Germinal center (tissue), 1 donor: Measurements from ENCODE around the gene DLG4.

Experiments used
- DNase-seq: peaks from one replicate; pipeline ENCODE4 v3.0.0; 2012; ENCODE audit warnings: mixed read lengths, low spot score

DLG4 gene

DNA sequence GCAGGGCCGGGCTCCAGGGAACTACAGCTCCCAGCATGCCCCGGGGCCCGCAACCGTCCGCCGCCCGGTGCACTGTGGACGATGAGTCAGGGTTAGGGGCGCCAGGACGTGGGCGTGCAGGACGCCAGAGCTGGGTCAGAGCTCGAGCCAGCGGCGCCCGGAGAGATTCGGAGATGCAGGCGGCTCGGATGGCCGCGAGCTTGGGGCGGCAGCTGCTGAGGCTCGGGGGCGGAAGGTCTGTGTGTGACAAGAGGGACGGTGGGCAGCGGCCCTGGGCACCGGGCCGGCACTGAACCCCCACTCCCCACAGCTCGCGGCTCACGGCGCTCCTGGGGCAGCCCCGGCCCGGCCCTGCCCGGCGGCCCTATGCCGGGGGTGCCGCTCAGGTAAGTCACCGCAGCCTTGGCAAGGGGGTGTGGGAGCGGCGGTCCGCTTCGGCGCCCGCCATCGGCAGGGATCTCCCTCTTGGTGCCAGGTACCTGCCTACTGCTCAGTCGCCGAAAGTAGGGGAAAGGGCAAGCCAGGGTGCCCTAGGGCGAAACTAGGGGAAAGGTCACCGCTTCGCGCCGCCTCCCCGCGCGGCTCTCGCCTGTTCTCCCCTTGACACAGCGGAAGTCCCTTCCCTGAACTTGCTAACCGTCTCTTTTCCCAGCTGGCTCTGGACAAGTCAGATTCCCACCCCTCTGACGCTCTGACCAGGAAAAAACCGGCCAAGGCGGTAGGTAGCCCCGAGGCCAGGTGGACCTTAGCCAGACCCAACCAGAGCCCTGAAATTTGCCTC is at the start of gene DLG4, which contains the start of gene ACADVL:
DLG4 (minus strand) TSS at position 25 of the 781 bp plus-strand sequence.
ACADVL (plus strand) TSS at position 127 of the 781 bp plus-strand sequence; CDS start at position 174, 47 bp downstream.
- DNase-seq = peak; percentile 73

DNA sequence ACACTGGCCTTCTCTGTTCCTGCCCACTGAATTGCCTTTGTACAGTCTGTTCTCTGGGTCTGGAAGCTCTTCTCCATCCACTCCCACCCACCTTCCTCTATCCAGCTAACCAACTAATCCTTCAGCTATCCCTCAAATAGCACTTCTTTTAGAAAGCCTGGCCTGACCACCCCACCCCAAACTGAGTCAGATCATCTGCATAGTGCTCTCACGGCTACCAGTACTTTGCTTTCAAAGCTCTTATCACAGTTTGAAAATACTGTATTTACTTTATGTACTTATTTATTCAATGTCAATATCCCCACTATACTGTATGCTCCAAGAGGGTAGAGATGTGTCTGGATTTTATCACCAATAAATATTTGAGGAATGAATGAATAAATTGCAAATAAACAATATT is 47.1 kb upstream of the DLG4 start:
- DNase-seq = no peak

DNA sequence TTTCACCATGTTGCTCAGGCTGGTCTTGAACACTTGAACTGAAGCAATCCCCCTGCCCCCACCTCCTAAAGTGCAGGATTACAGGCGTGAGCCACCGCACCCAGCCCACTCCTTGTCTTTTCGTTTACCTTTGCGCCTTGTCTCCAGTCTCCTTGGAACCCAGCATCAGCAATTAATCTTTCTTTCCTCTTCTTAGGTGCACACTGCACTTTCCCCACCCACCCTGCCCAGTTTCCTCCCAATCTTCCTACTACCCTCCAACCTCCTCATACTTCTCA is 44.1 kb upstream of the DLG4 start:
- no peak for DNase-seq

DNA sequence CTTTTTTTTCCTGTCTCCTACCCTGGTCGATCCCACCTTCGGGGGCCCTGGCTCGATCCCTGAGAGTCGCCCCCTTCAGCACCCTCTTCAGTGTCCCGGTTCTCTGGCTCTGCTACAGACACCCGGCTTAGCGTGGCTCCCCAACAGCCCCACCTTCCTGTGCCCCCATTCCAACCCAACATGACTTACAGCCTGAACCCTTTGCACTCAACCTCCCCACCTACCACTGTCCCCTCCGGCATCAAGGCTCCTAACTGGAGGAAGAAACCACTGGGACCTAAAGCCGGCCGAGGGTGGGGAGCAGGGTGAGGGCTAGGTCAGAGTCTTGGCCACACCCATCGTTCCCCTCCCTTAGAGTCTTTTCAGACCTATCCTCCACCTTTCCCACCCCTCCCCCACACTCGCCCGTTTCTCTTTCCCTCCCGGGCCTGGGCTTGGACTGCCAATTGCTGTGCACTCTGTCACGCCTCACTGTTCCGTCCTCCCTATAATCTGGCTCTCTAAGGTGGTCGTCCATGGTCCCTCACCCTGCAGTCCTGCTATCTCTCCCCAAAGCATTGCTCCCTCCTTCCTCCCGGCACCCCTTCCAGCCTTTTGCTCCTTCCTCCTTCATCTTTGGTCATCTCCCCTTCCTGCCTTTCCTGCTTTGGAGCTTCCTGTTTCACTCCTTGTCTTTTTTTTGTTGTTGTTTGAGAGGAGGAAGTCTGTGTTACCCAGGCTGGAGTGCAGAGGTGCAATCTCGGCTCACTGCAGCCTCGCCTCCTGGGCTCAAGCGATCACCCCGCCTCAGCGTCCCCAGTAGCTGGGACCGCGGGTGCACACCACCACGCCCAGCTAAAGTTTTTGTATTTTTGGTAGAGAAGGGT is 43.5 kb upstream of the DLG4 start:
- peak; percentile 18 for DNase-seq

DNA sequence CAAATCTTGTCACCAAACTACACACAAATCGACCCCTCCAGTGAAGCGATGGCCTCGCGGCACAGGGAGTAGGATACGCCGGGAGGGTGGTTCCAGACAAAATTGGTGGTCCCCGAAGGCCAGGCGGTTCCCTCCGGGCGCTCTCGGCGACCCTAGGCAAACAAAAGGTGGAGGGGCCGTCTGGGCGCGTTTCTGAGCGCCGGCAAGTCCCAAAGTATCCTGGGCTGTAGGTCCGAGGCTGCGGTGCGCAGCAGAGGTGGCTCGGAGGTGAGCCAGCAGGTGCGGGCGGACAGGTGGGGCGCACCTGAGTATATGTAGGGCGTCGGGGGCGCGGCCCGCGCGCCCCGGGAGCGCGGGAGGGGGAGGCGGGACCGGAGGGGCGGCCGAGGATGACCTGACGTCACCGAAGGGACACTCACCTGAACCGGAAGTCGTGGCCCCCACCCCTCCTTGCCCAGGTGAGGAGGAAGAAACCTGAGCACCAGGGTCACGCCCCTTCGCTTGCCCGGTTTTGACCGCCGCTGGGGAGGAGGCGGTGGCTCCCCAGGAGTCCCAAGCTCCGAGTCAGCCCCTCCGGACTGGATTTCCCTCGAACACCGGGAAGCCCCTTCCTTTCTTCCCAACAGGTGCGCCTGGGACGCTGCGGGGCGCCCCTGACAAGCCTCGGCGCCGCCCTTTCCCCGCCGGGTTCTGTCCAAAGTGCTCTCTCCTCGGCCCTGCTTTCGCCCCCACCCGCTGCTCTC is 42.7 kb upstream of the DLG4 start, which contains the start of gene CLDN7:
CLDN7 (minus strand) TSS at position 287 of the 743 bp plus-strand sequence. CDS start 435 bp downstream, outside the sequence.
- DNase-seq = no peak

DNA sequence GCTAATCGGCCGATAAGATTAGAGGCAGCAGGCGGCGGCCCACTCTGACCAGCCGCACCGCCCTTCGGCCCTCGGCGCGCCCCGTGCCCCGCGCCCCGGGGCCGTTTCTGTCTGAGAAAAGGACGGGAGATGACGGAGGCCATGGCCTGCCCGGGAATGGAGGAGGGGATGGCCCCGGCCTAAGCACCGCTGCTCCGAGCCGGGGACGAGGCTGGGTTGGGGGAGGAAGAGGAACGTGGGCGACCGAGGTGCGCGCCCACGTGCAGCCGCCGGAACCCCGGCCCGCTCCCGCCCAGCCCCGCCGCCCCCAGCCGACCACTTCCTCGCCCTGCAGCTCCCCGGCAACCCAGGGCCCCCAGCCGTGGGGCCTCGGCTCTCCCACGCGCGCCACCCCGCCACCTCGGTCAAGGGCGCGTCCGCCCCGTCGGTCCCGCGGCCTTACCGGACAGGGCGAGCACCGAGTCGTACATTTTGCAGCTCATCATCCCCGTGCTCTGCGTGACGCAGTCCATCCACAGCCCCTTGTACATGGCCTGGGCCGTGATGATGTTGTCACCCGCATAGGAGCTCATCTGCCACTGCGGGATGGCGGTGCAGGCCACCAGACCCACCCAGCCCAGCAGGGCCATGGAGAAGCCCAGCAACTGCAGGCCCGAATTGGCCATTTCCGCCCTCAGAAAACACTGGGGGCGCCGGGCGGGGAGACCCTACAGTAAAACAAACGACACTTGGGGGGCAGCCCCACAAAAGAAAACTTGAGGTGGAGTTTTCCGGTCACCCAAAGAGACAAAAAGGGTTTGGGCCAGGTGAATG is 41.9 kb upstream of the DLG4 start:
- DNase-seq = peak; percentile 36

DNA sequence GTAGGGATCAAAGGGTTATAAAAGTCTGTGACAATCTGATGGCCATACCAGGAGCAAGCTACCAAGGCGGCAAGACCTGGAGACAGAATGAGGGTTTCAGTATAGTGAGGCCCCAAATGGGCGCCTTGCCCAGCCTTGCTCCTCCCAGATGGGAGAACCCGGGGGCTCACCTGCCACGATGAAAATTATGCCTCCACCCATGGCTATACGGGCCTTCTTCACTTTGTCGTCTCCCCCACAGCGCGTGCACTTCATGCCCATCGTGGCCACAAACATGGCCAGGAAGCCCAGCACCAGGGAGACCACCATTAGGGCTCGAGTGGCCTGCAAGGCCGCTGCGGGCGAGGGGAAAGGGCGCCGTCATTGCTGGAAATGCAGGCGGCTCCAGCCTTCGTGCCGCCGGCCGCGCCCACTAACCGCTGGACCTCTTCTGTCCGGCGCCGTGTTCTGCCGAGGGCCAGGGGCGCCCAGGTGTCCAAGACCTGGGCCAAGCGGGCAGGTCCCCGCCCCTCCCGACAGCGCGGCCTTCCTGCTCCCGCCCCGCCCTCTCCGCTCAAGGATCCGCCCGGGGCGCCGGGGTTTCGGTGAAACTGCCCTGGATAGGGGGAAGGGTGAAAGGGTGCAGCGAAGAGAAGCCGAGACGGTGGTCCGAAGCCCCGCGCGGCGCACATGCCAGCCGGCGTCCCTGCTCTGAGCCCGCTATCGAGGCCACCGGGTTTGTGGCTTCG is 41.2 kb upstream of the DLG4 start:
- no peak for DNase-seq

DNA sequence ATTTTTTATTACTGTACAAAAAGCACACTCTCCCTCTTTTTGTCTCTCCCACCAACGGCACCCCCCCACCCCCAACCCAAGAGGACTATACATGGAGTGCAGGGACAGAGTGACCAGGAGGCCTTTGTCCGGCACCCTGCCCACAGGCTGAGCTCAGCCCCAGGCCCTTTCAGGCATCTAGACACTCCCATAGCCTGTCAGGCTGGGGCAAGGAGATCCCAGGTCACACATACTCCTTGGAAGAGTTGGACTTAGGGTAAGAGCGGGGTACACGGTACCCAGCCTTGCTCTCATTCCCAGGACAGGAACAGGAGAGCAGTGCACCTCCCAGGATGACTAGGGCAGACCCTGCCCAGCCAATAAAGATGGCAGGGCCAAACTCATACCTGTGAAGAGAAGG is 40.5 kb upstream of the DLG4 start:
- DNase-seq = no peak

DNA sequence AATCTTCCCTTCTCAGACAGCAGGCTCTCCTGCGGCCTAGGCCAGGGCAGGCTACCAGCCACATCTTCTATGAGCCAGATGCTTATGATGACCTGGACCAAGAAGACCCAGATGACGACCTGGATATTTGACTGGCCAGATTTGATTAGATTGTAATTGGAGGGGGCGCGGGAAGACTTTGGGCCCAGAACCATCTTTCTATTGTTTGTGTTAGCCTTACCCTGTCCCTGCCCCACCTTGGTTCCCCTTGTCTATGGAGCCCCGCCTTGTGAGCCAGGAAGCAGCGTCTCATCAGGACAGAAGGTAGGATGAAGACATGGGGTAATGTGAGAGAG is 39.9 kb upstream of the DLG4 start:
- DNase-seq = no peak

DNA sequence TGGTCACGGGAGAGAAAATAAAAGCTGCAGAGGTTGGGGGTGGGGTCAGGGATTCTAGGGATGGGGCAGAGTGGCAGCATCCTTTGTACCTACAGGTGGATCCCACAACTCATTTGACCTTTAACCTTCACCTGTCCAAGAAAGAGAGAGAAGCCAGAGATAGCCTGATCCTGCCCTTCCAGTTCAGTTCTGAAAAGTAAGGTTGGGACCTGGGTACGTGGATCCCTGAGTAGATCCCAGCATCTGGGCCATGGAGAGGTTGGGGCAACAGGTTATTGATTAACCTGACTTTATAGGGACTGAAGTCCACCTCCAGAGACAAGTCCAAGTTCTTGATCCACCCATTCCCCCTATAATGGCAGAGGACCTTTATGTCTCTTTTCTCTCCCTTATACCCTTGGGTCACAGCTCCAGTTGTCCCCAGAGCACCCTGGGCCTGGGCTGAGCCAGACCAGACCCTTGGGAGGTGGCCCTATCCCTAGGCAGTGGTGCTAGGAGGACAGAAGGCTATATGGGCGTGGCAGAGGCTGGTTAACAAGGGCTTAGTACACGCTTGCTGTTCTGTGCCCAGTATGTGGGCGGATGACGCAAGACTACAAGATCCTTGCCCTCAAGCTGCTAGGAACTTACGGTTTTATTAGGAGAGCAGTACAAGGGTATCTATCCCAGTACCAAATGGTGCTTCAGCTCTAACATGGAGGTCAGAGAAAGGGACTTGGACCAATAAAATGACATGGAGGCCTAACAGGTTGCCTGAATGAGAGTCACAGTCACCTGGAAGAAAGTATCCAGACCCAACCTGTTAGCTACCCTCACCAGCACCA is 39.3 kb upstream of the DLG4 start:
- no peak for DNase-seq

DNA sequence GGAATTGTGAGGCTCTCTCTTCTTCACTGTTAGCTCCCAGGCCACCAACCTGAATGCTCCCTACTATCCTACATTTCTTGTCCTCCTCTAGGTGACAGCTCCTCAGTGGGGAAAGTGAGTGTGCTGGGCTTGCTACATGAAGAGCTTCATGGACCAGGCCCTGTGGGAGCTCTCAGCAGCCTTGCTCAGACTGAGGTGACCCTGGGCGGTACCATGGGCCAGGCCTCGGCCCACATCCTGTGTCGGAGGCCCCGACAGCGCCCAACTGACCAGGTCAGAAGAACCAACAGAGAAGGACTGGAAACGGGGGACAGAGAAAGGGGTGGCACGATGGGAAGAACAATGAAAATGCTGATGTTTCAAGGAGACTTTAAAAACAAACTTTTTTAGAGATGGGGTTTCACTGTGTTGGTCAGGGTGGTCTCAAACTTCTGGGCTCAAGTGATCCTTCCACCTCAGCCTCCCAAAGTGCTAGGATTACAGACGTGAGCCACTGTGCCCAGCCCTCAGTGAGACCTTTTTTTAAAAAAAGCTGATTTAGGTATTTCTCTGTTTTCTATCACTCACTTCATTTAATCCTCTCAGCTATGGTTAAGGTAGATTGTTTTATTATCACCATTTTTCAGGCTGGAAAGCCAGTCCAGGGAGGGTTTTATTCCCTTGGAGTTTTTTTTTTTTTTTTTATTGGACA is 37.3 kb upstream of the DLG4 start:
- DNase-seq = no peak

DNA sequence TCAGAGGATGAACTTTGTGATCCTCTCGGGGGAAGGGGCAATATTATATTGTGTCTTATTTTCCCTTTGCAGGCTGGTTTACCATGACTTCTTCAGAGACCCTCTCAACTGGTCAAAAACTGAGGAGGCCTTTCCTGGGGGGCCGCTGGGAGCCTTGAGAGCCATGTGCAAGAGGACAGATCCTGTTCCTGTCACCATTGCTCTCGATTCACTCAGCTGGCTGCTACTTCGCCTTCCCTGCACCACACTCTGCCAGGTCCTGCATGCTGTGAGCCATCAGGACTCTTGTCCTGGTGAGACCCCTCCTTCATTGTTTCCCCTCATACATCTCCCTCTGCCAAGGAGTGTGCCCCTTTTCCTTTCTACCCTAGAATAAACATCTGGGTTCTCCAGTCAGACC is 34.9 kb upstream of the DLG4 start:
- no peak for DNase-seq

DNA sequence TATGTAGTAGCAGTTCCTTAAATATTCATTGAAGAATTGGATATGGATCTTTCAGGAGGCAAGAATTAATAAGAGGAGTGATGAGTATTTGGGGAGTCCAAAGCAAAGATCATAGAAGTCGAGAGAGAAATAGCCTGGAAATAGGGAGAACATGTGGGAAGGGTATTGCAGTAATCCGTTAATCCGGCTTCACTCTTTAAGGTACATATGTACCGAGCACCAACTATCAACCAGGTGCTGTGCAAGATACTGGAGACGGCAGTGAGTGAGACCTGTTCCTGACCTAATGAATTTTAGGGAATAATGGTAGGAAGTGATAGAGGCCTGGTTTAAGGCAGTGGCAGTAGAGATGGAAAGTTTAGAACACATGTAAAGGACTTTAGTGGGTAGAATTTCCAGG is 33.4 kb upstream of the DLG4 start:
- DNase-seq = no peak

DNA sequence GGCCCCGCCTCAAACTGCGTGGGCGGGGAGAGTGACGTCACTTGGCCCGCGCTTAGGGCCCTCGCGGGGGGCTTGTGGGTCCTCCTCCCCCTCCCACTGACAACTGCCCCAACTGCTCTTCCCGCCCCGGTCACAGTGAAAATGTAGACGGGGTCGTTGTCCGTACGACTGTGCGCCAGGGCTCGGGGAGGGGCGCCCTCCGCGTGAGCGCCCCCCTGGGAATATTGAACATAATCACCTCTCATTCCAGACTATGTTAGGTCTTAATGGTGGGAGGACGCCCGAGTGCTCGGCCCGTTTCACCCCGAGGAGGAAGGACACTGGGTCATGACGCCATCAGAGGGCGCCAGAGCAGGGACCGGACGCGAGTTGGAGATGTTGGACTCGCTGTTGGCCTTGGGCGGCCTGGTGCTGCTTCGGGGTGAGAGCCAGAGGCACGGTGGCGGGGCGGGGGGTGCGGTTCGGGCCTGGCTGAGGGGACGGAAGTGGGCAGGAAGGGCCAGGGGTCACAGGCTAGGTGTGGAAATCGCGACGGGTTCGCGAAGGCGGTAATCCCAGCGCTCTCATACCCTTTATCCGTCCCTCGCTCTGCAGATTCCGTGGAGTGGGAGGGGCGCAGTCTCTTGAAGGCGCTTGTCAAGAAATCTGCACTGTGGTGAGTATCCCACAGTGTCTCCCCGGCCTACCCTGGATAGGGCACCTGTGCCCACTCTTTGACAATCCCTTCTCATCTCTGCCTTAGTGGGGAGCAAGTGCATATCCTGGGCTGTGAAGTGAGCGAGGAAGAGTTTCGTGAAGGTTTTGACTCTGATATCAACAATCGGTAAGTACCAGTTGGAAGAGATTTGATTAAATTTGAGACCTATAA is 32.8 kb upstream of the DLG4 start, which contains the start of gene ELP5:
ELP5 (plus strand) TSS at position 40 of the 868 bp plus-strand sequence; CDS start at position 376, 336 bp downstream.
- DNase-seq = peak; percentile 91

DNA sequence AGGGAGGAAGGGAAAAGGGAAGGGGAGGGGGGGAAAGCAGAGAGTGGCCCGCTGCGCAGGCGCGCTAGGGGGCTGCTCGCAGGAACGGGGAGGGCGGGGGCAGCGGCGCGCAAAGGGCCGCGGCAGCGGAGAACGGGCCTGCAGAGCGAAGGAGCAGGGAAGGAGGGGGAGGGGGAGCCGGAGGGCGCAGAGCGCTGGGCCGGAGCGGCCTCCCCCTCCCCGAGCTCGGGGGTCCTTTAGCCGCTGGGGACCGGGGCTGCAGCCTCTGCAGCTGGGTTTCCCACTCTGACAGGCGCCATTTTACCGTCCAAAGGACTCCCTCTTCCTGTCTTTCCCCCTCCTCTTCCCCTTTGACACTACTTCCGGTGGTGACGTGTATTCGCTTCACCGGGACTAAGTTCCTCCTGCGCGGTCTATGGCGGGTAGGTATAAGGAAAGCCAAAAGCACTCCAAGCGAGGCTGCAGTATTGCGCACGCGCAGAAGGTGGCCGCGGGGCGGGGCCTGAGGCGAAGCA is 32.1 kb upstream of the DLG4 start, which contains the start of gene CTDNEP1:
CTDNEP1 (minus strand) TSS at position 74 of the 515 bp plus-strand sequence. CDS start 438 bp downstream, outside the sequence.
- peak; percentile 96 for DNase-seq

DNA sequence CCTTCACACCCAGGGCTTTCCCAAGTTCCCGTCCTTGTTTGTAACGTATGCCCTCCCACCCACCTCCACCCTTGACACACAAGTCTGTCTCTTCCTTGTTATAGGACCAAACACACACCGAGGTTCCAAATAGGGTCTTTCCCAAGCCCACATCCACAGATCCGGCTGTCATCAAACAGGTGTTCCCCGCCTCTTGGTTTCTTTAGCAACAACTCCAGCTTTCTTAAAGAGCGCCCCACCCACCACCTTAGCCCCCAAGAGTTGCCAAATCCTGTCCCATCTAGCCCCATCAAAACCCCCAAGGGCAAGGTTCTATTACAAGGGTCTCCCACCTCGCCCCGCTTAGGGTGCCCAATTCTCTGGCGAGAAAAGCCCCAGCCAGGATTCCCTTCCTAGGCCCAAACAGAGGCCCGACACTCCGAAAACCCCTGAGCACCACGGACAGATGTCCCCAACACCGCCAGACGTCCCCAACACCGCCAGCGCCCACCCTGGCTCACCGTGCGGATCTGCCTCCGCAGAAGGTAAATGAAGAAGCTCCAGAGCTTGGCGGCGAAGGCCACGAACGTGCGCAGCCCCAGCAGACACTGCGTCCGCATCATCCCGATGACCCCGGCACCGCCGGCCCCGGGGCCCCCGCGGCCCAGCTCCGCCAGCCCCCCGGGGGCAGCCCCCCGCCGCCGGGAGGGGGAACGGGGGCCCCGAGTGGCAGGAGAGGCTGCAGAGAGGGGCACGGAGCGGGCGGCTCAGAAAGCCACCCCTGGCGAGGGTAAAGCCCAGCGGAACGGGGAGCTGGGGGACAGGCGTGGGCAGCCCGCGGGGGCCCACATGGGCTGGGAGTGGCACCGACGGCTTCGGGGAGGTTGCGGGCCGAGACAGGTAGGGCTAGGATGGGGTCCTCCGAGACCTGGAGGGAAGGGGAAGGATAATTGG is 31.3 kb upstream of the DLG4 start:
- DNase-seq = no peak

DNA sequence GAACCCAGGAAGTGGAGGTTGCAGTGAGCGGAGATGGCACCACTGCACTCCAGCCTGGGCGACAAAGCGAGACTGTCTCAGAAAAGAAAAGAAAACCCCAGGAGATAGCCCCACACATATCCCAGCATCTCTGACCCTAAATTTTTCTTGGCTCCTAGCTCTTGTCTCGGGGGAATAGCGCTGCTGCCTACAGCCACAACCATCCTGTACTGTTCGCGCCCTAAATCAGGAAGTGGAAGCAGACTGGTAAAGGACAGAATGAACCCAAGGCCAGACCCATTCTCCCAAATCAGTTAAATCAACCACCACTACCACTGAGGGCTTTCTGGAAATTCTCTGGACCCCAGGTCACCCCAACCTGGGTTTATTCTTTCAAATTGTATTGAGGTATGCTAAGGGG is 30.2 kb upstream of the DLG4 start:
- no peak for DNase-seq
